Activated T-helper 1 cell treated with Interleukin-2 at 50 U/mL for 16 hours (primary cell): ENCODE measurements around the gene GNG7.
"Not testable (repeated sequence)": the region's sequence is repeated elsewhere in the genome, so short reads cannot be mapped to it uniquely, and the experiment has no call there.

Experiments
- DNase-seq: peaks from one replicate; pipeline ENCODE4 v3.0.0-alpha.2; 2020; ENCODE audit warnings: low read depth

Gene GNG7

DNA sequence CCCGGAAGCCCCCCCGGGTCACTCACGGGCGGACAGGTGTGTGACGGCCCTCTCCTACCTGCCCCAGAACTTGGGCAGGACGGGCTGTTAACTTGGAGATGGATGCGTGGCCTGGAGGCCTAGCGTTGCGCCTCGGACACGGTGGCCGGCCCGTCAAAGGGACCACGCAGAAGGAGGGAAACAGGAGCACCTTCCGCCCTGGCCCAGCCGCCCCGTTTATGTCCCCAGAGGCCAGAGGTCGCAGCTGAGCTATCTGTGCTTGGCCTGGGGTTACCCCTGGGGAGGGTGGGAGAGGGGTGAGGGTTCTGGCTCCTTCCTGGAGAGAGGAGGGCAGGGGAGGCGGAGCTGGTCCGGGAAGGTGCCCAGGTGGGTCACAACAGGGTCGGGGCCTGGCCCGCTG is 190.9 kb downstream of the GNG7 start:
- no peak for DNase-seq

DNA sequence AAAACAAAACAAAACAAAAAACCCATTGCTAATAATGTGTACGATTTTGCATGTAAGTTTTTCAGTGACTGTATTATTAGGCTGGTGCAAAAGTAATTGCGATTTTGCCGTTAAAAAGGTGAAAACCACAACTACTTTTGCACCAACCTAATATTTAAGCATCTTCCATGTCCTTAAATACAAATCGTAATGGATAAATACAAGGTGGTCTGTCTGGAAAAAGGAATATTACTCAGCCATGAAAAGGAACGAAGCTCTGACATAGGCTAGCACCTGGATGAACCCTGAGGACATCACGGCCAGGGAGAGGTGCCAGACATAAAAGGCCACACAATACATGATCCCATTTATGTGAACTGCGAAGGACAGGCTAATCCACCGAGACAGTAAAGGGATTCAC is 193.4 kb downstream of the GNG7 start:
- no peak for DNase-seq

DNA sequence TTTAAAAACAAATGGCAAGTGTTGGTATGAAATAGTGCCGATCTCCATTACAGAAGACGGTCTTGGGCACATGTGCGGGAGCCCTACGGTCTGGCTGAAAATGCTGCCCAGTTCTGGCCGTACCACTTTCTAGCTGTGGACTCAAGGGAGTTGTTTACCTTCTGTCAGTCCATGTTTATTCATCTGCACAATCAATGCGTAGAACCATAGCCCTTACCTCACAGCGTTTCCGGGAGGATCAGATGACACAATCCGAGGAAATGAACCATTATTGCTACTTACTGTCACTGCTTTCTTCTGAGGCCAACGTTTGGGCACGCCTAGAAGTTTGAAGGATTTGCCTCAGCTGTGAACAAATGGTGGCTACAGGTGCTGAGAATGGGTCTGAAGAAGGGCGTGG is 195.4 kb downstream of the GNG7 start:
- peak; percentile 9 for DNase-seq

DNA sequence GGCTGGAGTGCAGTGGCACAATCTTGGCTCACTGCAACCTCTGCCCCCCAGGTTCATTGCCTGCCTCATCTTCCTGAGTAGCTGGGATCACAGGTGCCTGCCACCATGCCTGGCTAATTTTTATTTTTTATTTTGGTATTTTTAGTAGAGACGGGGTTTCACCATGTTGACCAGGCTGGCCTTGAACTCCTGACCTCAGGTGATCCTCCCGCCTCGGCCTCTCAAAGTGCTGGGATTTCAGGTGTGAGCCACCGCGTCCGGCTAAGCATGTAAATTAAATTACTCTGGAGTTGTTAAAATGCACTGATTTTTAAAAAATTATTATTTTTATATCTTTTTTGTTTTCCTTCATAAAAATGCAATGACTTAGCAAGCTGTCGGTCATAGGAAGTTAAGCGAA is 195.8 kb downstream of the GNG7 start:
- DNase-seq, result not testable (repeated sequence)

DNA sequence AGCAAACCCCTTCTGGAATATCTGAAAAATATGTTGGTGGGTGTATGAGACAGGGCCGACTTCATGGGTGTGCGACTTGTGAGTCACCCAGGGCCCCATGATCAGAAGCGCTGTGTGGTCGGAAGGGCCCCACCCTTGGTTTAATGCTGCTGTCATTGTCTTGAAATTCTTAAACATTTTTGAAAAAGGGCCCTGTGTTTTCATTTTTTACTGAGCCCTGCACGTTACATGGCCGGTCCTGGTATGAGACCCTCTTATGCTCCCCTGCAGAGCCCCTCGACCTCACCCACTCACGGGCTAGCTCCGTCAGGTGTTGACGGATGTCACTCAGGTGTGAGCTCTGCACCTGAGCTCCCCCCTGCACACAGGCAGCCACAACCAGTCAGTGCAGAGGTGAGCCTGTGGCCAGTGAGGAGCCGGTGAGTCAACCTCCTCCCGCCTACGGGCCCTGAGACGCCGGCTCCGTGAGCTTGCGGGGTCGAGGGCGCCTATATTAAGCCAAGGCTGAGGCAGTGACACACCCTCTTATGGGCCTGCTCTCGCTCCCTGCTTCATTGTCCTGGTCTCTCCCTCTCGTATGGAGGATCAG is 198.9 kb downstream of the GNG7 start:
- DNase-seq, result peak; percentile 67

DNA sequence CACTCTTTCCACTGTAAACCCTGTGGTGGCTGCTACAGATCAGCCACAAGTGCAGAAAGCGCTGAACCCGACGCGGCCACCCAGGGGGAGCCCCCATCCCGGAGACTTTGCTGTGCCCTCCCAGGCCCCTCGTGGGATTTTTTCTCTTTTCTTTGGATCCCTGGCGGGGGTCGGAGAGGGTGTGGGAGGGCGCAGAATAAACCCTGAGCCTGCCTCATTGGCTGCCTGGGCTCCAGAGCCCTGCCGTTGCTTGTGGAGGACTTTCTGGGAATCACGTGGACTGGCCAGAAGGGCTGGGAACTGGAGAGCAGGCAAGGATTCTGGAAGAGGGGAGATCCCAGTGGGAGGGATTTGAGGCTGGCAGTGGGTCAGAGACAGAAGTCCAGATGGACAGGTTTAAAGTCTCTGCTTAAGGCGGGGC is 201.6 kb downstream of the GNG7 start:
- no peak for DNase-seq

DNA sequence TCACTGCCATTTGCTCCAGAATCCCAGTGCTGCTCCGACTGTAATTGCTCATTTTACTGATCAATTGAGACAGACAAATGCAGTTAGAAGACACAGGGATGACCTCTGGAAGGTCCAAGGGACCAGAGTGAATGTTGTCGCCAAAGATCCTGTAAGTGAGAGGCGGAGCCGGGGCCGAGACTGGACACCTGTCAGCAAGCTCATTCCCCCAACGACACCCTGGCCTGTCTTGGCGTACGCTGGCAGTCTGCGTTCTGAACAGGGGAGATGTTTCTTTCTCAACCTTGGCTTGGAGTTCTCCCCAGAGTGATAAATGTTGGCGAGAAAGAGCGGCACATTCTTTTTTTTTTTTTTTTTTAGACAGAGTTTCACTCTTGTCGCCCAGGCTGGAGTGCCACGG is 202.3 kb downstream of the GNG7 start:
- DNase-seq, result no peak

DNA sequence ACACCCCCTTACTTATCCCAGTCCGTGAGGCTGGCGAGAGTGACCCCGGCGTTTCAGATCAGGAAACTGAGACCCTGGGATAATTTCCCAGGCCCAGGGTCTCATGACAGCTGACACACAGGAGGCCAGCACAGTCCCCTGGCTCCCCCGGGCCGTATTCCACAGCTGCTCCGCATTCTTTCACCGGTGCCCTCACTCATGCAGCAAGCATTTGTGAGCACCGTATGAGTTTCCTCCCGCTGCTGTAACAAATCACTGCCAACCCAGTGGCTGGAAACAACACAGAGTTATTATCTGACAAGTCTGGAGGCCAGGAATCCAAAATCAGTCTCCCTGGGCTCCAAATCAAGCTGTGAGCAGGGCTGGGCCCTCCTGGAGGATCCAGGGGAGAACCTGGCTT is 205.3 kb downstream of the GNG7 start:
- no peak for DNase-seq

DNA sequence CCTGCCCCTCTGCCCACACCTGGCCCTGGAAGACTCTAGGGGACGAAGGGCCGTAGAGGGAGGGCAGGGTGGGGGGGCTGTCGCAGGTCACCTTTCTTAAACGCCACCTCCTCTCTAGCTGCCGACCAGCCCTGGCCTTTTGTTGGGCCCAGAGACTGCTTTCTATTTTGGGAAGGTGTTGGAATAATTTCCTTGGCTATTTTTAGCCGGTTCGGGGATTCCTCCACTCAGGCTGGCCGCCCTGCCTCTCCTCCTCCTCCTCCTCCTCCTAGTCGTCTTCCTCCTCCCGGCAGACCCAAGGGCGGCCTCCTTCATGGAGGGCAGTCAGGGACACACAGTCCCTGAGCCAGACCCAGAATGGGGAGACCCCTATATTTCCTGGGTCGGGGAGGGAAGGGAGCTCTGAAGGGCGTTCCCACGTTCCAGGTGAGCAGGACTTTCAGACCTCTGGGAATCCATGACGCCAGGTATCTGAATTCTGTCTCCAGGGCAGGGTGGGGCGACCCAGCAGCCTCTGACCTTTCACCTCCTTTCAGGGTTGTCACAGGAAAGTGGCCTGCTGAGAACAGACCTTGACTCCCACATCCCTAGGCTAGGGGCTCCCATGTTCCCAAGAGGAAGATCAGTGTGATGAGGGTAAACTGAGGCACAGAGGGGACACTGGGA is 206.7 kb downstream of the GNG7 start:
- DNase-seq, result no peak

DNA sequence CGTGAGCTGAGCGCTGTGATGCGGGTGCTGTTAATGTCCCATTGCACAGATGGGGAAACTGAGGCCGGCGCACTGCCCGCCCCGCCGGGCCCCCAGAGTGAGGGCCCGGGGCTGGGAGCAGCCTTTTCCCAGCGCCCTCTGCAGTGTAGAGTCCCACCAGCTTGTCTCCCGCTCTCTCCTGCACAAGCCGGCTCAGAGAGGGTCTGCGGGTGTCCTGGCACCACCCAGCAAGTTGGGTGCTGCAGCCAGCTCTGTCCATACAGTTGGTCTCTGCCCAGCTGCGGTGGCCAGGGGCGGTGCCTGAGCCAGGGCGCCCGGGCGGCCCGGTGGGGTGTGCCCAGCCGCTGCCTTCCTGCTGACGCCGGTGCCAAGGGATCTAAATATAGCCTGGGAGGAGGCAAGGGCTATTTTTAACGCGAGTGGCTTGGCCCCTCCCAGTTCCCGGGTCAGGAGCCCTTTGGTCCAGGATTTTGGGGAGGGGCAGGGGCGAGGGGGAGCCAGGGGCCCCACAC is 207.3 kb downstream of the GNG7 start:
- DNase-seq, result no peak

DNA sequence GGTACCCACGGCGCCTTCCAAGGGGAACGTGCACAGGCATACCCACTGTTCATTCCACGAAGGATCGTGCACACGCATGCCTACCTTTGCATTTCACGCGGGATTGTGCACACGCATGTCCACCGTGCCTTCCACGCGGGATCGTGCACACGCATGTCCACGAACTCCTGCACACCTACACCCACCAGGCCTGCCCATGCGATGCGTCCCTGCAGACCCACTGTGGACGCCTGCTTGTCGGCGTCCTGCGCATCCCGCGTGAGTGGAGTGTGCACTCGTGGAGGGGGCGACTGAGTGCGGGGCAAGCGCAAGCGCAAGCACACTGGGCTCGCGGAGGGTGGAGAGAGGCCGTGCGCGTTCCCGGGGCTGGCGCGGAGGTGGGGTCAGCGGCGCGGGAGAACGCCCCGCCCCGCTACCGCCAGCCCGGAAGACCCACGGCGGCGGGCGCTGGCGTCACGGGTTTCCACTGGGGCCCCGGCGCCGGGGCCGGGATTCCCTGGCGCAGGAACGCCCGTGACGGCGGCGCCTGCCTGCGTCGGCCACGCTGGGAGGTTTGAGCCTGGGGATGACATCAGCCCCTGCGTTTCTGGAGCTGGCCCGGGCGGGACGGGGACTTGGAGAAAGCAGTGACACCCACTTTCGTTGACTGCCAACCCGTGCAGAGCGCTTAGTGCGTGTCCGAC is 207.9 kb downstream of the GNG7 start:
- peak; percentile 50 for DNase-seq

DNA sequence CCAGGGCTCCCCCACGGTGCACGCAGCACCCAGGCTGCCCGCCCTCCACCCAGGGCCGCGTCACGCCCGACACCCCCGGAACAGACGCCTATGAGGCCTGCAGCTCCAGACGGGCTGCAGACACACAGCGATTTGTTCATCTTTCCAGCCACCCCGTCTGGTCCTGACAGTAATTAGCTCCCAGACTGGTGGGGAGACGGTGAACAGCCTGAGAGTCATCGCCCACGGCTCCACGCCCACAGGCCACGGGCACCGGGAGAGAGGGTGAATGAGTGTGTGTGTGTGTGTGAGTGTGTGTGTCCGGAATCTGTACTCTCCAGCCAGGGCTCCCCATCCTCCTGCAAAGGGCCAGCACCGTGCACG is 208.4 kb downstream of the GNG7 start:
- DNase-seq, result no peak

DNA sequence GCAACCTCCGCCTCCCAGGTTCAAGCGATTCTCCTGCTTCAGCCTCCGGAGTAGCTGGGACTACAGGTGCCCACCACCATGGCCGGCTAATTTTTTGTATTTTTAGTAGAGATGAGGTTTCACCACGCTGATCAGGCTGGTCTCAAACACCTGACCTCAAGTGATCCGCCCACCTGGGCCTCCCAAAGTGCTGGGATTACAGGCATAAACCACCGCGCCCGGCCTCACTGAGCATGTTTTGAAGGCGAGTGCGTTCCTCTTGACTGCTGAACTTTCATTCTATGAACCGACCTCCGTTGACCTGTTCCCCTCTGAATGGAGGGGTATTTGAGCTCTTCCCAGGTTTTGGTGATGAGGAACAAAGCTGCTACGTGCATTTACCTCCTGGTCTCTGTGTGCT is 209.0 kb downstream of the GNG7 start:
- not testable (repeated sequence) for DNase-seq

DNA sequence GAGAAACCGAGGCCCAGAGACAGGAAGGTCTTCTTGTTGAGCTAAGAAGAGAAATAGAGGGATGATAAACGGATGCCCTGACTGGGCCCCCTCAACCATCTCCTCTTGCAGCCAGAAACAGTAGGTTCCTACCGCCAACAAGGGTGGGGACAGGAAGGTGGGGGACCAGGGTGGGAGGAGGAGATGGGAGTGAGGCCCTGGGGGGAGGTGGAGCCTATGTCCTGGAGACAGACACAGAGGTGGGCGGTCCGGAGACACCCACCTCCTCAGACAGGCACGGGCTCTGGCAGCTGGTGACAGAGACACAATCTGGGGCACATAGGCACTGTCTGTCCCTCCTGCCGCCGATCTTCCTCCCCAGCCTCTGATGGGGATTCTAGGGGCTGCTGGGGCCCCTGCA is 209.6 kb downstream of the GNG7 start:
- DNase-seq, result no peak

DNA sequence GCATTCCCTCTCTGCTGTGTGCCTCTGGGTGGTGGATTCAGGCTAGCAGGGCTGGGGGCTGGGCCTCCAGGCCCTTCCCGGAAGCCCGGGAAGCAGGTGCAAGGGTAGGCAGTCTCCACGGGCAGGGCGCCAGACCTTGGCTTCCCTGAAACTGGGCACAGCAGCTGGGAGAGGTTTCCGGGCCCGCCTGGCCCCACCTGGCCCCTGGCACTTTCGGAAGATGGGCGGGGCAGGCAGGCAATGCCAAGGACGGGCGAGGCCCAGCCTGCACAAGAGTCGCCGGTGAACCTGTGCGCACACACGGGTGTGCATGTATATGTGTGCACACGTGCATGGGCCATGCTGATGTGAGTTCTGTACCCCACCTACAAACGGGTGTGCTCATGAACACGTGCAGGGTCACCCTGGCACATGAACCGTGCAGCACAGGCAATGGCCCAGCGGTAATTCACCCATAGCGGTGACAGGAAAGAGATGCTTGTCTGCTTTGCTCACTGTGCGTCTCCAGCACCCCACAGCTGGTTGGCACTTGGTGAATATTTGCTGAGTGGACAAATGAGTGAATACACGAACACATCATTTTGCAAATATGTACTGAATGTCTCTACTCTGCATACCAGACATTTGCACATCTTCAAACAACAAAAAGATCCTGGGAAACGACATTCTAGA is 211.2 kb downstream of the GNG7 start:
- no peak for DNase-seq

DNA sequence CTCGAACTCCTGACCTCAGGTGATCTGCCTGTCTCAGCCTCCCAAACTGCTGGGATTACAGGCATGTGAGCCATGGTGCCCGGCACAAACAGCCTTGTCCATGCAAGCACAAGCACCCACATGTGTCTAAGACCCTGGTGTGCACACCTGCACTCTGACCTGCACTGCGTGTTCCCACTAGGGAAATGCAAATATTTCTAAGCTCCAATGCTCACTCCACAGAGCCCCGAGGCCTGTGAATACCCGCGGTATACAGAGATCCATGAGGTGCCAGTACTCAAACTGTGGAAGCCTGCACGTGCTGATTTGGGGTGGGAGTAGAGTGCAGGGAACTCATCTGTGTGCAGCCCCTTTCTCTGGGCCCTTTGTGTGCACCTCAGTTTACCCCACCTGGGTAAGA is 211.8 kb downstream of the GNG7 start:
- DNase-seq, result no peak

DNA sequence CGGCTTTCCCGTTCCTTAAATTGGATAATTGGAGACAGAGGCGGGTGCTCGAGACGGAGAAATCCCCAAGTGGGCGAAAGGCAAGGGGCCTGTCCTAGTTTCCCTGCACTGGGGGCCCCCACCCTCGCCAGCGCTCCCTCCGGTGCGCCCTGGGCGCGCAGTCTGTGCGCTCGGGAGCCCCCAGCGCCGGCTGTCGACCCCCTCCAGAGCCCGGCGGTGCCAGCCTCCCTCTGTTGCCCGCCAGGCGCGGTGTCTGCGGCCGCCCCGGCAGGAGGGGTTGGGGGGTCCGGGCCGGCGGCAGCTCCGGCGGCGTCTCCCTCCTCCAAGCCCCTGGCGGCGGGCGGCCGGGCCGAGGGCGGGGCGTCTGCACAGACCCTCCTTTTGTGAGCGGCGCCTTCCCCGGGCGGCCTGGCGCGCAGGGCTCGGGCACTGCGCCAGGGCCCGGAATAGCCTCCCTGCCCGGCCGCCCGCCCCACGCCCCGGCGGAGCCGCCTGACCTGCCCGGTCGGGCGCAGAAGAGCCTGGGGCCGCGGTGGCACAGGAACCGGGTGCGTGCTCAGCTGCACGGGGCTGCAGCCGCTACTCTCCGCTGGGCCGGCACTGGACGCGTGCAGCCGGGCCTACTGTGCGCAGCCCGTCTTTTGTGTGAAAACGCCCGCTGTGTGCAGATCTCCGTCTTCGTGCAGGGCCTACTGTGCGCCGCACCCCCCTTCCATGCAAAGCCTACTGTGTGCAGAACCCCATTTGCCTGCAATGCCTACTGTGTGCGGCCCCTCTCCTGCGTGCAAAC is 213.4 kb downstream of the GNG7 start:
- no peak for DNase-seq

DNA sequence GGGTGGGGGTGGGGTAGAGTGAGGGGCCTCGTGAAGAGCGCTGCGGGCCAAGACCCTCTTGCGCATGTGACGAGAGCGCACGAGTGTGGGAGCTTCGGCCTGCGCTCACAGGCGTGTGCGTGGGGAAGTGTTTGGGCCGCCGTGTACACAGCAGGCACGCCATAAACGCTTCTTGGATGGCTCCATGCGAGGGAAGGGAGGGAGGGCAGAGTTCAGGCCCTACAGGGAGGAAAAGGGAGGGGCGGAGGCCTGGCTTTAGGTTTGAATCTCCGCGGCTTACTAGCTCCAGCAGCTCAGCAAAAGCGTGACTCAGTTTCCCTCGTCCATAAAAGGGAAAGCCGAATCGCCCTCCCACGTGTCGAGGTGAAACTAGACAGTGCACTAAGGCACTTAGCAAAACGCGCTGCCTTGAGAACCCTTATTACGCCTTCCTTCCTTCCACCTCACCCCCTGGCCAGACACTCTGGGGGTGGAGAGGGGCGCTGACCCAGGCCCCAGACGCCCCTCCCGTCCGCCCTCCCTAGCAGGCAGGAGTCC is 214.0 kb downstream of the GNG7 start:
- DNase-seq, result no peak

DNA sequence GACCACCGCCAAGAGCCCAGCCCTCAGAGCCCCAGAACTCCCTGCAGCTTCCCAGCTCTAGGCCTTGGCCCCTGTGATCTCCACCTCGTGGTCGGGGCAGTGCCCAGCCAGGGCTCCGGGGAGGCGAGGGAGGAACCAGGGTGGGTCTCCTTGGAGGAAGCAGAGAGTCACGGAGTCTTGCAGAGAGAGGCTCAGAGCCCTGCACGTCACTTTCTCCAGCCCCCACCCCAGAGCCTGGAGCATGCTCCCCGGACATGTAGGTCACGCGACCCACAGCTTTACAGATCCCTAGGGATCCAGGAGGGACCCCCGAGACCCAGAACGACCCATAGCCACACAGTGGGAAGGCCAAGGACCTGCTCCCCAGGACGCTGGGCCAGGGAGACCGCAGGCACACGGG is 214.7 kb downstream of the GNG7 start:
- no peak for DNase-seq

DNA sequence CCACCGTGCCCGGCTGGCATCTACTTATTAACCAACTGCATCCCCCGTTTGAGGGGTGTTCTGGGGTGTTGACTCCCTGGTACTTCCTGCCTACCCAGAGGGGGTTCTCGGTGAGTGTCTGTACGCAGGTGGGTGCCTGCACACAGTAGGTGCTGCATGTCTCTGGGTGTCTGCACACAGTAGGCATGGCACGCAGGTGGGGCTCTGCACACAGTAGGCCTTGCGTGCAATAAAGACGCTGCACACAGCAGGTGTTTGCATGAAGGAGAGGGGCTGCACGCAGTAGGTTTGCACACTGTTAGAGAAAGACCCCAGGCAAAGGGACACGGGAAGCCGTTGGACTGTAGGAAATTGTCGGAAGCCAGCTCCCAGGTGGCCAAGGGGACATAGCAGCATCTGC is 215.4 kb downstream of the GNG7 start:
- no peak for DNase-seq

DNA sequence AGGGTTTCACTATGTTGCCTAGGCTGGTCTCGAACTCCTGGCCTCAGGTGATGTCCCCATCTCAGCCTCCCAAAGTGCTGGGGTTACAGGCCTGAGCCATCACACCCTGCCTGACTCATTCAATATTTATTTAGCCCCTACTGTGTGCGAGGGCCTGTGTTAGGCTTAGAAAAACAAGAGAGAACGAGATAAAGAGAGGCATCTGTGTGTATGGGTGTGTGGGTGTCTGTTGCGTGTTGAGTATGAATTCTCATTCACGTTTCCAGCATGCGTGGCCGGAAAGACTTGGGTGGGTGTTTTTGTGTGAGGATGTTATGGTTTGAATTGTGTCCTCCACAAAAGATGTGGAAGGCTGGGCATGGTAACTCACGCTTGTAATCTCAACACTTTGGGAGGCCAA is 217.1 kb downstream of the GNG7 start:
- DNase-seq, result no peak
